Stimulated activated CD4-positive, alpha-beta T cell treated with anti-CD3 and anti-CD28 coated beads, TNF-alpha, amount 100 ng/mL, for 24 hours (primary cell): ENCODE results near the gene TCF20.

Experiments used
- DNase-seq, 3 experiments: peaks; one replicate each; pipeline ENCODE4 v3.0.0-alpha.2; 2020; ENCODE audit warnings: low read depth in 3 of 3

Gene TCF20

DNA sequence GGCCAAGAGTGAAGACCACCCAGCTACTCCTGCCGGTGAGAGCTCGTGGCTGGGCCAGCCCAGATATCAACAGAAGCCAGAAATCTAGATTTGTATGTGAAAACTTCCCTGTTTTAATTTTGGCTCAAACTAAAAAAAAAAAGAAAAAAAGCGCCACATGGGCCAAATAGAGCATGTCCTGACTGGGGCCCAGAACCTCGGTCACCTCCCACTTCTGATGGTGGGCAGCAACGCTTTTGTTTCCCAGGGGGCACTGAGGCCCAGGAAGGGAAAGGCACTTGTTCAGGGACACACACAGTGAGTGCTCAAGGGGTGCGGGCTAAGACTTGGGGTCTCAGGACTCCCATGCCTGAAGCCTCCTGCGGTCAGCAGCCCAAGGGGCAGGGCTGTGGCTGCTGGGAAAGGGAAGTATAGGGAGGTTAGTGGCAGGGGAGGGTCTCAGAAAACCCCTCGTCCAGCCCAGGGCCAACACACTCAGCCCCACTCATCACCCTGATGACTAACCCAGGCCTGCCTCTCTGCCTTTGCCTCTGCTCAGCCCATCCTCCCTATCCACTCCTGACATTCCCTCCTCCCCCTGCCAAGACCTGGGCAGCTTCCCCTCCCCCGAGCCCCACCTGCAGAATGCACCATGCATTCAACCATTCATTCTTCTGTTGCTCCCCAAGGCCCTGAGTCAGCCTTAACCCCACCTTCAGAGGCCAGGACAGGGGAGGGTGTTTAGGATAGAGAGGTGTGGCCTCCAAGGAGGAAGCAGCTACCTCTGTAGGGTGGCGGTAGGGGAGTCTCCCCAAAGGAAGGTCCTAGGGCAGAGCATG is 30.0 kb upstream of the TCF20 start:
- peak in 1 of 3 experiments; percentile 32 for DNase-seq

DNA sequence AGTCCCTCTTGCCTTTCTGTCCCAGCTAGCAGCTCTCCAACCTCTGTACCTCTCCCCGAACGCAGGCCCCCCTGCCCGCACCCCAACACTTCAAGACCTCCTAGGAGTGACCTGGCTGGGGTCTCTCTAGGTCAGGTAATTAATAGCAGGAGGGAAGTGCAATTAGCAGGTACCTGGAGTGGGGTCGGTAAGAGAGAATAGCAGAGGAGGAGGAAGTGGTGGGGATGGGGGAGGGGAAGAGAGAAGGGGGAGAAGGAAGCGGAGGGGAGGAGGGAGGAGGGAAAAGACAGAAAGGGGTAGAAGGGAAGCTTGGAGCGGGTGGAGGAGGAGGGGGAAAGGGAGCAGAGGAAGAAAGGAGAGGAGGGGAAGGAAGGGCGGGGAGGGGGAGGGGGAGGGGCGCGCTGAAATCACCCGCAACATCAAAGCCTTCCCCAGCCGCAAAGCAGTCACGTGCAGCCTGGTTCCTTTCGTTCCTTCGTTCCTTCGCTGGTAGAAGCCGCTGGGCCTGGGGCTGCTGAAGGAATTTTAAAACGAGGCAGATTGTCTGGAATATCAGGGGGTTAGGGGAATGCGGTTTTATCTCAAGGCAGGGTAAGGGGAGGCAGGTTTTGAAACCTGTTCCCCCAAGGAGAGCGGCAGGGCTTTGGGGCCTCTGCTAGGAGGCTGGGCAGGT is 29.3 kb upstream of the TCF20 start:
- DNase-seq = peak; percentile 16 to 50 (median 22)

GRCh38 chr22:42298746-42299145 is 28.3 kb upstream of the TCF20 start:
- no peak for DNase-seq

DNA sequence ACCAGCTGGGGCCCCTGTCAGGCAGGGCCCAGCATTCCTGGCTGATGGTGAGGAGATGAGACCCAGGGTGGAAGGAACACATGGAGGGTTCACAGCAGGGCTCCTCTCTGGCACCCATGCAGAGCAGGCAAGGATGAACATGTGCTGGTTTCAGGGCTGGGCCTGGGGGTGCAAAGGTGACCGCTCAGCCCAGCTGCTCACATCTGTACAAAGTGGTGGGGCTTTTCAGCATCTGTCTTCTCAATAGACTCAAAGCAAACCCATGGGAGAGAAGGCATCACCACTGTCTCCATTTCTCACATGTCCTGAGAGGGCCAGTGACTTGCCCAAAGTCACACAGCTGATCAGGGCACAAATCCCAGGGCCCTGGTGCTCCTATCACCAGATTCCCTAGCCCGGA is 27.3 kb upstream of the TCF20 start:
- no peak for DNase-seq

GRCh38 chr22:42296883-42297282 is 26.4 kb upstream of the TCF20 start:
- DNase-seq = no peak

GRCh38 chr22:42296381-42296853 is 26.0 kb upstream of the TCF20 start:
- DNase-seq = no peak

GRCh38 chr22:42294034-42294985 is 23.9 kb upstream of the TCF20 start:
- DNase-seq = no peak

- DNase-seq = no peak
Observed at GRCh38 chr22:42292732-42293520, 22.5 kb upstream of the TCF20 start.

DNA sequence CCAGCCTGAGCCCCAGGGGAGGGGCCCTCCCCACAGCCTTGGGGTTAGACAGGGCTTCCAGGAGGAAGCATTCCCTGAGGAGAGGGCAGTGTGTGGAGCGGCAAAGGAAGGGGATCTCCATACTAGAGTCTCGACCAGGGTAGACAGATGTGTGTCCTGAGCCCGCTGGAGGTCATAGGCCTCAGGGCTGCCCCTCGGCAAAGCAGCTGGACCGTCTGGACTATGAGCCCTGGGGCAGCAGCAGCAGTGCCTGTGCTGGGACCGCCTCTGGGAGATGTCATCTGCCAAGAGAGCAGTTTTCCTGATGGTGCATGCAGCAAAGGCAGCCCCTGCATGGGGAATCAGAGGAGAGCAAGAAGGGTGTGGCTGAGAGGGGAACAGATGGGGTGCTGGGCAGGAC is 20.8 kb upstream of the TCF20 start:
- no peak for DNase-seq

DNA sequence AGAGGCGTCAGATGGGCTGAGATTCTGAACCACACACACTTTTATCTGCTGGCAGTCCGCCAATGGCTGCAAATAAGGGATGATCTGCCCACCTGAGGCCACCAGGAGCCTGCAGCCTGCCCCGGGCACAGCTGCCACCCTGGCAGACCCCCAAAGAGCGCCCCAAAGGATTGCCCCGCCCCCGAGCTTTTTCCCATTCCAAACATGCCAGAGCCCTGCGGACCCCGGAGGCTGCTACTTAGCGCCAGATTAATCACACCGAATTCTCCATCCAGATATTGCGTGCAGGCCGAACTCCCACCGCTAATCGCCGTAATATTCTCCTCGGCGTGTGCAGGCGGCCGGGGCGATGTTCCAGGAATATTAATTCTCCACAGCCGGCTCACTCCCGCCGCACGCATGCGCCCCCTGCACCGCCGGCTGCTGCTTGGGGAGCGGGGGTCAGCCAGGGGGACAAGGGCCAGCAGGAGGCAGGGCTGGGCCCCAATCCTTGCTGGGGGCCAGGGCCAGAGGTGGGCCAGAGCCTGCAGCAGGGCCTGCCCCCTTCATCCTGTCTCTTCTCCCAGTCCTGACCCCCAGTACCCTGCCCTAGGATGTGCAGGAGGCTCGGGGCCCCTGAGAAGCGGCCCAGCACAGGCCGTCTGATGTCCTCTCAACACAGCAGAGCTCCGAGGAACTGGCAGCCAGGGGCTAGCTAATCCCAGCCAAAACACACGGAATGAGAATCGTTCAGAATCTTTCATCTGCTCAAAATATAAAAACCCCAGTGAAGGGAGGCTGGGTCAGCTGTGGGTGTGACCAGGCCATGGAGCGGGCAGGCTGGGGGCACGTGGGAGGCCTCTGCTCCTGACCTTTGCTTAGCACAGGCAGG is 19.5 kb upstream of the TCF20 start:
- DNase-seq = no peak

DNA sequence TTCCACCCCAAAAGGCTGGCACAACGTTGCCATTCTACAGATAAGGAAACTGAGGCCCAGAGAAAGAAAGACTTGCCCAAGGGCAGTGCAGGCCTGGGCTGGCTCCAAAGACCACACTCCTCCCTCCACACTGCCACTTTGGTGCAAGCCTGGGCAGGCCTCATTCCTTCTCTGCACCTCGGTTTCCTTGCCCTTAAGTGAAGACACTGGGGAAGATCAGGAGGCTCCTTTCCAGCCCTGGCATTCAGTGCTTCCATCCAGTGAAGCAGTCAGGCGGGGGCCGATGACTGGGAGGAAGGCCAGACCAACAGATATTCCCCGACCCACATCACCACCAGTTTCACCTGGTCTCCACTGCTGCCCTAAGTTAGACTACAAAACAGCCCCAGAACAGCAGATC is 18.3 kb upstream of the TCF20 start:
- DNase-seq = no peak

GRCh38 chr22:42287174-42287890 is 16.9 kb upstream of the TCF20 start:
- no peak for DNase-seq

- DNase-seq = no peak
Observed at GRCh38 chr22:42286205-42286604, 15.8 kb upstream of the TCF20 start.

GRCh38 chr22:42285604-42286003 is 15.2 kb upstream of the TCF20 start:
- DNase-seq = no peak

DNA sequence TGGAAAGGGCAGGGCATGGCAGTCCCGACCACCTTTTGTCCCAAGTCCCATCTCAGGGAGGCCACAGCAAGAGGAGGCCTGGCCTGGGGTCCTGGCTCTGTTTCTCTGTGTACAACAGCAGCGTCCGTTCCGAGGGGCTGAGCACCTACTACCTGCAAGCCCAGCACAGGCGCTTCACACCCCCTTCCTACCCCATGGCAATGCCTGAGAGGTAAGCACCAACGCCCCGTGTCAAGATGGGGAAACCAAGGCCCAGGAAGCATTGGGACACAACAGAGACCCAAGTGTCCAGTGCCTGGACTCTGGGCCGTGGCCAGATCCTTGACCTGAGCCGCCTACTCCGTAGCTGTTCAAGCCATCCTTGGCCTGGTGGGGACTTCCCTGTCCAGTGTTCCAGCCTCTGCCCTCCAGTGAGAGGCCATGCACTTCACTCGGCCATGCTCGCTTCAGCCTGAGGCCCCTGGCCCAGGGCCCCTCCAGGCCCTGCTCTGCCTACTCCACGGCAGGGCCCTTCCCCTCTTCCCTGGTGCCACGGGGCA is 14.3 kb upstream of the TCF20 start:
- DNase-seq = no peak

- no peak for DNase-seq
Observed at GRCh38 chr22:42284202-42284591, 13.7 kb upstream of the TCF20 start.

GRCh38 chr22:42283278-42284201 is 13.1 kb upstream of the TCF20 start:
- peak in 1 of 3 experiments; percentile 44 for DNase-seq

- no peak for DNase-seq
Observed at GRCh38 chr22:42282943-42283277, 12.5 kb upstream of the TCF20 start.
